Smooth muscle cell (in vitro differentiated cells): ENCODE data around the gene ZDHHC7. TPM values are rescaled to one million over a fixed set of nuclear protein-coding genes. Genes with fewer than 3 reads are reported as not detected.

Experiments
- DNase-seq: peaks from one replicate; lab custom pipeline; 2025; ENCODE audit not compliant: unreplicated experiment; lab: John Stamatoyannopoulos, UW
- H2AFZ ChIP-seq: fragments of 200-600 bp; sonication (generic); 2 replicates; pipeline ENCODE4 v1.6.0; 2016; ENCODE audit warnings: antibody characterized with exemption, low read depth, mild to moderate bottlenecking
- H3F3A ChIP-seq: fragments of 200-600 bp; sonication (generic); 2 replicates; pipeline ENCODE4 v1.6.0; 2017; ENCODE audit warnings: antibody characterized with exemption, low read depth
- H3K27ac ChIP-seq: fragments of 200-600 bp; sonication (generic); 2 replicates; pipeline ENCODE4 v1.5.1; 2016; ENCODE audit warnings: low read depth, mild to moderate bottlenecking
- H3K27me3 ChIP-seq: fragments of 200-600 bp; sonication (generic); 2 replicates; pipeline ENCODE4 v1.6.1; 2016; ENCODE audit warnings: low read depth, mild to moderate bottlenecking
- H3K36me3 ChIP-seq: fragments of 200-600 bp; sonication (generic); 2 replicates; pipeline ENCODE4 v1.5.1; 2016; ENCODE audit warnings: low read depth
- H3K4me1 ChIP-seq: fragments of 200-600 bp; sonication (generic); 2 replicates; pipeline ENCODE4 v1.5.1; 2016; ENCODE audit warnings: low read depth
- H3K4me2 ChIP-seq: fragments of 200-600 bp; sonication (generic); 2 replicates; pipeline ENCODE4 v1.6.0; 2016; ENCODE audit warnings: mild to moderate bottlenecking
- H3K4me3 ChIP-seq: fragments of 200-600 bp; sonication (generic); 2 replicates; pipeline ENCODE4 v1.5.1; 2016; ENCODE audit warnings: mild to moderate bottlenecking
- H3K79me2 ChIP-seq: fragments of 200-600 bp; sonication (generic); 2 replicates; pipeline ENCODE4 v1.6.0; 2016; ENCODE audit warnings: low read depth, mild to moderate bottlenecking
- H3K9ac ChIP-seq: fragments of 200-600 bp; sonication (generic); 2 replicates; pipeline ENCODE4 v1.6.0; 2016; ENCODE audit warnings: low read depth
- H3K9me3 ChIP-seq: fragments of 200-600 bp; sonication (generic); replicated peaks from 2 replicates; pipeline ENCODE4 v1.5.1; 2016; ENCODE audit warnings: low read depth
- H4K20me1 ChIP-seq: fragments of 200-600 bp; sonication (generic); 2 replicates; pipeline ENCODE4 v1.6.0; 2016; ENCODE audit warnings: low read depth
- WGBS: methylation state at CpG from one replicate; pipeline ENCODE4 v1.1.7; 2016; ENCODE audit warnings: low lambda C conversion rate; 5-methylcytosine and 5-hydroxymethylcytosine counted together
- polyA plus RNA-seq: library from polyadenylated mRNA; unstranded; fragments of >200 nt; fragmentation: Nextera tagmentation; extraction: Ambion mirVana; gene quantifications from 2 replicates; pipeline ENCODE4 v1.2.1, GENCODE V29; 2016
- total RNA-seq: library from RNA; depleted of rRNA; stranded (reverse); fragments of >200 nt; gene quantifications from 2 replicates; pipeline ENCODE4 v1.2.3, GENCODE V29; 2014
- TF ChIP-seq, protein P1 (sequence below): fragments of 200-600 bp; sonication (generic); IDR thresholded peaks from 2 replicates; pipeline ENCODE4 v1.5.1; 2017; ENCODE audit warnings: borderline replicate concordance, mild to moderate bottlenecking, antibody characterized with exemption; ENCODE audit not compliant: insufficient read depth, poor library complexity, severe bottlenecking

The ZDHHC7 gene
- total and polyA plus RNA-seq, 2 experiments from 2014 or later, result 31.9 to 39.1 TPM

GRCh38 chr16:85047867-85048455 is 36.6 kb upstream of the ZDHHC7 start:
- Histone ChIP-seq H4K20me1 (peaks cover 61% of the 10 kb centered on the region), H3K9me3 (no peaks in the 10 kb centered on the region), H3K79me2 (no peaks in the 10 kb centered on the region), H3K27me3 (no peaks in the 10 kb centered on the region), H3K9ac (no peak overlapping the region), H3K4me2 (no peak overlapping the region), H3F3A (peaks cover 9% of the 10 kb centered on the region), H2AFZ (no peak overlapping the region), H3K4me3 (no peak overlapping the region), H3K4me1 (no peaks in the 10 kb centered on the region), H3K27ac (no peak overlapping the region), H3K36me3 (no peaks in the 10 kb centered on the region)
- TF ChIP-seq, protein P1, sequence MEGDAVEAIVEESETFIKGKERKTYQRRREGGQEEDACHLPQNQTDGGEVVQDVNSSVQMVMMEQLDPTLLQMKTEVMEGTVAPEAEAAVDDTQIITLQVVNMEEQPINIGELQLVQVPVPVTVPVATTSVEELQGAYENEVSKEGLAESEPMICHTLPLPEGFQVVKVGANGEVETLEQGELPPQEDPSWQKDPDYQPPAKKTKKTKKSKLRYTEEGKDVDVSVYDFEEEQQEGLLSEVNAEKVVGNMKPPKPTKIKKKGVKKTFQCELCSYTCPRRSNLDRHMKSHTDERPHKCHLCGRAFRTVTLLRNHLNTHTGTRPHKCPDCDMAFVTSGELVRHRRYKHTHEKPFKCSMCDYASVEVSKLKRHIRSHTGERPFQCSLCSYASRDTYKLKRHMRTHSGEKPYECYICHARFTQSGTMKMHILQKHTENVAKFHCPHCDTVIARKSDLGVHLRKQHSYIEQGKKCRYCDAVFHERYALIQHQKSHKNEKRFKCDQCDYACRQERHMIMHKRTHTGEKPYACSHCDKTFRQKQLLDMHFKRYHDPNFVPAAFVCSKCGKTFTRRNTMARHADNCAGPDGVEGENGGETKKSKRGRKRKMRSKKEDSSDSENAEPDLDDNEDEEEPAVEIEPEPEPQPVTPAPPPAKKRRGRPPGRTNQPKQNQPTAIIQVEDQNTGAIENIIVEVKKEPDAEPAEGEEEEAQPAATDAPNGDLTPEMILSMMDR, result no peak
- 88% methylated on average over 11 of the region's 11 CpGs for WGBS
- DNase-seq, result no peak

- H2AFZ ChIP-seq, result no peak overlapping the region
- 48% methylated on average over 20 of the region's 20 CpGs for WGBS
- H3K79me2 ChIP-seq, result no peaks in the 10 kb centered on the region
- no peaks in the 10 kb centered on the region for H3K36me3 ChIP-seq
- no peak for DNase-seq
- H3K27me3 ChIP-seq, result no peaks in the 10 kb centered on the region
- H3K9me3 ChIP-seq, result no peaks in the 10 kb centered on the region
- H3K9ac ChIP-seq, result no peak overlapping the region
- TF ChIP-seq, protein P1, result no peak
- H3K4me2 ChIP-seq, result no peak overlapping the region
- H3K4me3 ChIP-seq, result no peak overlapping the region
- H4K20me1 ChIP-seq, result peaks cover 59% of the 10 kb centered on the region
- no peaks in the 10 kb centered on the region for H3K4me1 ChIP-seq
- H3F3A ChIP-seq, result peaks cover 9% of the 10 kb centered on the region
- H3K27ac ChIP-seq, result no peak overlapping the region
Observed at GRCh38 chr16:85046931-85047866, 35.9 kb upstream of the ZDHHC7 start.

- no peak overlapping the region for H3K4me3 ChIP-seq
- H3K79me2 ChIP-seq, result no peaks in the 10 kb centered on the region
- no peak overlapping the region for H3K9ac ChIP-seq
- WGBS, result 98% methylated on average over 8 of the region's 8 CpGs
- no peak for DNase-seq
- no peaks in the 10 kb centered on the region for H3K36me3 ChIP-seq
- H4K20me1 ChIP-seq, result peaks cover 53% of the 10 kb centered on the region
- no peak overlapping the region for H3K27ac ChIP-seq
- TF ChIP-seq, protein P1, result no peak
- no peak overlapping the region for H2AFZ ChIP-seq
- H3K9me3 ChIP-seq, result no peaks in the 10 kb centered on the region
- H3F3A ChIP-seq, result peaks cover 9% of the 10 kb centered on the region
- H3K4me2 ChIP-seq, result no peak overlapping the region
- H3K4me1 ChIP-seq, result no peaks in the 10 kb centered on the region
- no peaks in the 10 kb centered on the region for H3K27me3 ChIP-seq
Observed at GRCh38 chr16:85046472-85046916, 35.2 kb upstream of the ZDHHC7 start.
